ENCODE measurements around the gene FES. TPM values are rescaled to one million over a fixed set of nuclear protein-coding genes. Genes with fewer than 3 reads are reported as not detected.
"Not testable (repeated sequence)": the region's sequence is repeated elsewhere in the genome, so short reads cannot be mapped to it uniquely, and the experiment has no call there.

FES gene
- total and polyA plus RNA-seq, 11 donors, result 10.7 to 37.5 (median 15.9) TPM

GRCh38 chr15:90871716-90872485, 12.4 kb upstream of the FES start:
- Histone ChIP-seq H3K27me3 (no peaks in the 10 kb centered on the region), H3K27ac (peak overlapping the region; percentile 91 to 100 (median 98)), H3K4me1 (peaks cover 16 to 56% (median 47%) of the 10 kb centered on the region in 12 donors), H3K36me3 (peaks cover 0 to 18% (median 14%) of the 10 kb centered on the region in 9 donors), H3K9me3 (no peaks in the 10 kb centered on the region), H3K4me3 (peak overlapping the region; percentile 80 to 96 (median 90))
- 1 to 2% (median 1%) methylated on average over 13 to 77 of the region's 77 CpGs for WGBS, 4 donors
- DNase-seq, result no peak
- TF ChIP-seq CTCF (IDR thresholded peaks at IDR 0.05) (no peak), POLR2A (IDR thresholded peaks at IDR 0.05) (no peak)
- ATAC-seq, result peak in 2 of 4 donors; percentile 6 to 8
- intact Hi-C loops (cut with DNase I), result loop anchor here in 5 of 10 donors (2.0 to 5.0 kb wide), 4 partner anchors 13 to 155 kb away; partner anchors contain the start of genes BLM (in 2 of the 5), FES (in 2 of the 5) and HDDC3 (in 2 of the 5)

GRCh38 chr15:90872486-90873184, 11.7 kb upstream of the FES start:
- H3K27me3 ChIP-seq, result no peaks in the 10 kb centered on the region
- H3K4me3 ChIP-seq, result peak overlapping the region; percentile 80 to 96 (median 90)
- WGBS, 4 donors, result 26 to 39% (median 31%) methylated on average over 12 of the region's 12 CpGs
- intact Hi-C loops (cut with DNase I), result loop anchor here in 5 of 10 donors (5.0 kb wide), 3 partner anchors 55 to 155 kb away; partner anchors contain the start of genes BLM (in 2 of the 5) and HDDC3 (in 2 of the 5)
- DNase-seq (no peak), ATAC-seq (peak in 3 of 4 donors; percentile 3 to 48 (median 6))
- H3K4me1 ChIP-seq, result peaks cover 16 to 56% (median 47%) of the 10 kb centered on the region in 12 donors
- H3K36me3 ChIP-seq, result peaks cover 0 to 25% (median 21%) of the 10 kb centered on the region in 9 donors
- no peaks in the 10 kb centered on the region for H3K9me3 ChIP-seq
- peak overlapping the region; percentile 91 to 100 (median 98) for H3K27ac ChIP-seq
- TF ChIP-seq CTCF (IDR thresholded peaks at IDR 0.05) (no peak), POLR2A (IDR thresholded peaks at IDR 0.05) (no peak)

- 55 to 78% (median 68%) methylated on average over 6 of the region's 6 CpGs for WGBS, 4 donors
- Histone ChIP-seq H3K4me1 (peaks cover 16 to 51% (median 44%) of the 10 kb centered on the region in 12 donors), H3K27me3 (no peaks in the 10 kb centered on the region), H3K27ac (peak overlapping the region in 11 of 12 donors; percentile 24 to 100 (median 98)), H3K4me3 (peak overlapping the region in 10 of 12 donors; percentile 5 to 96 (median 88)), H3K36me3 (peaks cover 0 to 34% (median 30%) of the 10 kb centered on the region in 9 donors), H3K9me3 (no peaks in the 10 kb centered on the region)
- intact Hi-C loops (cut with DNase I), result loop anchor here in 5 of 10 donors (5.0 kb wide), 3 partner anchors 56 to 156 kb away; partner anchors contain the start of genes BLM (in 2 of the 5) and HDDC3 (in 2 of the 5)
- TF ChIP-seq POLR2A (IDR thresholded peaks at IDR 0.05), result no peak
- ATAC-seq, result no peak
- no peak for DNase-seq
These were observed 10.8 kb upstream of the FES start for GRCh38 chr15:90873488-90873997.

GRCh38 chr15:90873998-90874605, 10.2 kb upstream of the FES start:
- Histone ChIP-seq H3K4me1 (peaks cover 13 to 46% (median 40%) of the 10 kb centered on the region in 12 donors), H3K4me3 (peak overlapping the region in 5 of 12 donors; percentile 80 to 91 (median 86)), H3K27me3 (no peaks in the 10 kb centered on the region), H3K36me3 (peaks cover 0 to 40% (median 36%) of the 10 kb centered on the region in 9 donors), H3K9me3 (no peaks in the 10 kb centered on the region), H3K27ac (peak overlapping the region in 10 of 12 donors; percentile 24 to 100 (median 97))
- 56 to 67% (median 59%) methylated on average over 12 to 15 of the region's 15 CpGs for WGBS, 4 donors
- DNase-seq, result no peak
- intact Hi-C loops (cut with DNase I), result loop anchor here in 5 of 10 donors (5.0 kb wide), 3 partner anchors 57 to 157 kb away; partner anchors contain the start of genes BLM (in 2 of the 5) and HDDC3 (in 2 of the 5)
- ATAC-seq, result no peak
- TF ChIP-seq CTCF (IDR thresholded peaks at IDR 0.05), result no peak
- TF ChIP-seq POLR2A (IDR thresholded peaks at IDR 0.05), result no peak

- not testable (repeated sequence) for DNase-seq
- peaks cover 0 to 49% (median 45%) of the 10 kb centered on the region in 9 donors for H3K36me3 ChIP-seq
- intact Hi-C loops (cut with DNase I), result loop anchor here in 5 of 10 donors (5.0 kb wide), 3 partner anchors 57 to 158 kb away; partner anchors contain the start of genes BLM (in 2 of the 5) and HDDC3 (in 2 of the 5)
These were observed 9.3 kb upstream of the FES start for GRCh38 chr15:90874986-90875385.

More at GRCh38 chr15:90874986-90875385, 9.3 kb upstream of the FES start:
- ATAC-seq, H3K9me3 ChIP-seq, H3K27ac ChIP-seq, H3K27me3 ChIP-seq, H3K4me3 ChIP-seq: not testable (repeated sequence)
- peaks cover 8 to 37% (median 31%) of the 10 kb centered on the region in 12 donors for H3K4me1 ChIP-seq
- WGBS, 4 donors, result 88 to 93% (median 90%) methylated on average over 9 of the region's 9 CpGs
